ENCODE results near the gene TLE2.
A peak's percentile ranks its signal among the peaks of the same experiment; 100 is the strongest.

The TLE2 gene

DNA sequence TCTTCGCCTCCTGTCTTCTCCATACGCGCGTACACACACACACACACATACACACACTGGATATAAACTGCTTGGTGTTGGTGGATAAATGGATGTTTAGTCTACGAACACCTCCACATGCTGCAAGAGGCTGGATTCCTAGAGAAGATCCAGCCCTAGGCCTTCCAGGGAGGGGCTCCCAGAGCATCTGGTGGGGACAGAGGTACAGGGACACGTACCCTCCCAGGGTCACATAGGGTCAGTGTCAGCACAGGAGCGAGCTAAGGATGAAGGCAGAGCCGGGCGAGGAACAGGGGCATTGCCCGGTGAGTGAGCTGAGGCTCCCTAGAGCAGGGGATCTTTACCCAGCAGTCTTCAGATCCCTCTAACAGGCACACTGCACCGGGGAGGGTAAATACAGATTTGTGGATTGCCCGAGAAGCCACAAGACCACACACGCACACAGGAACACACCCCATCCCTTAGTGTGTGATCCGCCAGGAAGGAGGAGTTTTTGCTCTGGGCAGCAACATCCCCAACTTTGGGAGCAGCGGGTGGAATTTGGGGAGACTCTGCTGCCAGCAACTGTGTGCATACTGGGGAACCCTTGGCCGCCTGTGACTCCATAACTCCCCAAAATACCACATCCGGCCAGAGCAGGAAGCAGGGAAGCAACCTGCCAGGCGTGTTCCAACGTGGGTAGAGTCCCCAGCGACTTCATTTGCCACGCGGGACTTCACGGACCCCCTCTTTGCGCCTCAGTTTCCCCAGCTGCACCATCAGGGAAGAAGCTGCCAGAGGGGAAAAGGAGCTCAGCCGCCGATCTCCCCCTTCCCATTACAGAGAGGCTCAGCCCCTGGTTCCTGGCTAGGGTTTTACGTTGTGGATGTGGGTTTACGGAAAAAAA lies 5.8 kb upstream of the TLE2 start:
- Histone ChIP-seq H3K36me3 (ENCODE audit: insufficient read depth, low read length) (no peaks in the 10 kb centered on the region), H3K79me2 (ENCODE audit: control insufficient read depth, insufficient read depth, low read length, unreplicated experiment) (no peaks in the 10 kb centered on the region), H3K4me3 (ENCODE audit: low read depth, low read length) (peak overlapping the region; percentile 78), H2AFZ (ENCODE audit: low read length, unreplicated experiment) (peak overlapping the region; percentile 47), H3K4me1 (ENCODE audit: control insufficient read depth, insufficient read depth, low read length, unreplicated experiment) (peaks cover 4% of the 10 kb centered on the region), H3K27me3 (ENCODE audit: insufficient read depth, low read length) (peaks cover 6% of the 10 kb centered on the region; the same call in 1 of the 2 replicates), H3K27ac (ENCODE audit: low read depth, low read length) (peak overlapping the region; percentile 35; the same call in 1 of the 2 replicates)

DNA sequence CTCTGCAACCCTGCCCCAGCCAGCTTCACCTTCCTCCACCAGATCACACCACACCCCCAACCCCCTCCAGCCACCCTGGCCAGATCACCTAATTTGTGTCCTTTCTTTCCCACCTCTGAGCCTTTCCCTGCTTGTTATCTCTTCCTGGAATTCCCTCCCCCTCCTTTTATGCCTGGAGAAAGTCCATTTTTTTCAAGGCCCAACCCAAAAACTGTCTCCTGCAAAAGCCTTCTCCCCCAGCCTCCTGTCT lies 5.3 kb upstream of the TLE2 start:
- Histone ChIP-seq H2AFZ (ENCODE audit: low read length, unreplicated experiment) (no peak overlapping the region), H3K4me1 (ENCODE audit: control insufficient read depth, insufficient read depth, low read length, unreplicated experiment) (peaks cover 4% of the 10 kb centered on the region), H3K27ac (ENCODE audit: low read depth, low read length) (no peak overlapping the region), H3K36me3 (ENCODE audit: insufficient read depth, low read length) (no peaks in the 10 kb centered on the region), H3K79me2 (ENCODE audit: control insufficient read depth, insufficient read depth, low read length, unreplicated experiment) (no peaks in the 10 kb centered on the region), H3K4me3 (ENCODE audit: low read depth, low read length) (no peak overlapping the region), H3K27me3 (ENCODE audit: insufficient read depth, low read length) (peaks cover 11% of the 10 kb centered on the region; the same call in 1 of the 2 replicates)

DNA sequence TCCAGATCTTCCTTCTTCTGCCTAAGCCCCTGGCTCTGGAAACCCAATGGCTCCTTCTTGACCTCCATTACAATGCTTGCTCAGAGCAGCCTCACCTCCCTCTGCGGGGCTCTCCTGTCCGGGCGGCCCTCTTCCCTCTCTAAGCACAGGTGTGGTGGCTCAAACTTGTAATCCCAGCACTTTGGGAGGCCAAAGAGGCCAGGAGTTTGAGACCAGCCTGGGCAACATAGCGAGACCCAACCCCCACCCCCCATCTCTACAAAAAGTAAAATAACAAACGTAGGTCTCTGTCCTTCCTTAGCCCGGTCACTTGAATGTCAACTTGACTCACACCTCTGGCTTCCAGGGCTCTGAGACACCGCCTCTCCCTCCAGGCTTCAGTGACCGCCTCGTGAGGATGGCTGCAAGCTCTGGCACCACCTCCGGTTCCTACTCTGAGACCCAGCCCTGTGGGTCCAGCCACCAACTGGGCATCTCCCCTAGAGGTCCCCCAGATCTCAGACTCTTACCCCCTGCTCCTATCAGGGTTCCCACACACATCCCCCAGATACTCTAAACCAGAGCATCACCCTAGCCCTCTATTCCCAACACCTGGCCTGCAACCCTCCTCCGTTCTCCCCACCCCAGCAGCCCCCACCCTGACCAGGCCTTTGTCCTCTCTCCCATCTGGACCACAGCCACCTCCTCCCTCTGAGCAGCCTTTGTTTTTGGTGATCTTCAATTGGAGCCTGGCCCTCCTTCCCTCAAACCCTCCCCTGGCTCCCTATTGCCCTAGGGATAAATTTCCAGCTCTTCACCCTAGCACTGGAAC lies 4.7 kb upstream of the TLE2 start:
- Histone ChIP-seq H3K79me2 (ENCODE audit: control insufficient read depth, insufficient read depth, low read length, unreplicated experiment) (no peaks in the 10 kb centered on the region), H3K36me3 (ENCODE audit: insufficient read depth, low read length) (no peaks in the 10 kb centered on the region), H2AFZ (ENCODE audit: low read length, unreplicated experiment) (no peak overlapping the region), H3K4me1 (ENCODE audit: control insufficient read depth, insufficient read depth, low read length, unreplicated experiment) (peaks cover 4% of the 10 kb centered on the region), H3K4me3 (ENCODE audit: low read depth, low read length) (no peak overlapping the region), H3K27me3 (ENCODE audit: insufficient read depth, low read length) (peaks cover 11% of the 10 kb centered on the region; the same call in 1 of the 2 replicates), H3K27ac (ENCODE audit: low read depth, low read length) (no peak overlapping the region)

DNA sequence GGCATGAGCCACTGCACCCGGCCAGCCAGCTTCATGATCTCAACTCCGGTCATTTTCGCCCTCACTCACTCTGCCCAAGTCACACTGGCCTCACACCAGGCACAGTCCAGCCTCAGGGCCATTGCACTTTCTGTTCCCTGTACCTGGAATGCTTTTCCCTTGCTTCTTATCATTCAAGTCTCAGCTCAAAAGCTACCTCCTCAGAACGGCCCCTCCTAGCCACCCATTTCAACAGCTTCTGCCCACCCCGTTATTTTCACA lies 2.5 kb upstream of the TLE2 start:
- H3K79me2 ChIP-seq (ENCODE audit: control insufficient read depth, insufficient read depth, low read length, unreplicated experiment): no peaks in the 10 kb centered on the region
- peaks cover 4% of the 10 kb centered on the region for H3K4me1 ChIP-seq (ENCODE audit: control insufficient read depth, insufficient read depth, low read length, unreplicated experiment)
- H3K27me3 ChIP-seq (ENCODE audit: insufficient read depth, low read length): peaks cover 33% of the 10 kb centered on the region
- H3K4me3 ChIP-seq (ENCODE audit: low read depth, low read length): no peak overlapping the region
- no peak overlapping the region for H3K27ac ChIP-seq (ENCODE audit: low read depth, low read length)
- H3K36me3 ChIP-seq (ENCODE audit: insufficient read depth, low read length): no peaks in the 10 kb centered on the region
- H2AFZ ChIP-seq (ENCODE audit: low read length, unreplicated experiment): no peak overlapping the region

DNA sequence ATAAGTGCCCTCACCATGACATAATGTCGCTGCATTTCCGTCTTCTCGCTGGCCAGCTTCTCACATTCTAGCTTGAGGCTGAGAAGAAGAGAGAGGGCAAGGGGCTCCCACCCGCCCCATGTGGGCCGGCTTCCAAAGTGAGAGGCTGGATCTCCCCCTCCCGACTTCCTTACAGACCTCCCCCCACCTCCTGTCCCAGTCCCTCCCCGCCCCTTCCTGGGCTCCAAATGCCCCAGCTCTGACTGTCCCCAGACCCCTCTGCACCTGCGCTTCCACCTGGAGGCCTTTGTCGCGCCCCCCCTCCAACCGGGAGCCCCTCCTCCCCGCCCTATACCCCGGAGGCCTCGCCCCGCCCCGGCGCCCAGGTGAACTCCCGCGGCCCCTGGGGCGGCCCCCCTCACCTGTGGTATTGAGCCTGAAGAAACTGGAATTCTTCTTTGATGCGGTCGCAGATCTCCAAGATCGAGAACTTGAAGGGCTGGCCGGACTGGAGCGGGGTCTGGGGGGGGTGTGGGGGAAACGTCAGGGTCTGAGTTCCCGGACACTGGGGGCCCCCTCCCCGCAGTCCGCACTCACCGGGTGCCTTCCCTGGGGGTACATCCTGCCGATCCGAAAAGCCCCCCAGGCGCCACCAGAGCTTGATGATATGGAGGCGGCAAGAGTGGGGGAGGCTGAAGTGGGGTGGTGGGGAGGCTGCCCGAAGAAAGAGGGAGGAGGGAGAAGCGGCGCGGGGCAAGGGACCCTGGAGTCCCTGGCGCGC lies 595 bp downstream of the TLE2 start:
- Histone ChIP-seq H3K27me3 (ENCODE audit: insufficient read depth, low read length) (peaks cover 33% of the 10 kb centered on the region), H3K4me3 (ENCODE audit: low read depth, low read length) (peak overlapping the region; percentile 70), H3K36me3 (ENCODE audit: insufficient read depth, low read length) (no peaks in the 10 kb centered on the region), H3K4me1 (ENCODE audit: control insufficient read depth, insufficient read depth, low read length, unreplicated experiment) (no peaks in the 10 kb centered on the region), H2AFZ (ENCODE audit: low read length, unreplicated experiment) (peak overlapping the region; percentile 38), H3K27ac (ENCODE audit: low read depth, low read length) (no peak overlapping the region), H3K79me2 (ENCODE audit: control insufficient read depth, insufficient read depth, low read length, unreplicated experiment) (no peaks in the 10 kb centered on the region)

DNA sequence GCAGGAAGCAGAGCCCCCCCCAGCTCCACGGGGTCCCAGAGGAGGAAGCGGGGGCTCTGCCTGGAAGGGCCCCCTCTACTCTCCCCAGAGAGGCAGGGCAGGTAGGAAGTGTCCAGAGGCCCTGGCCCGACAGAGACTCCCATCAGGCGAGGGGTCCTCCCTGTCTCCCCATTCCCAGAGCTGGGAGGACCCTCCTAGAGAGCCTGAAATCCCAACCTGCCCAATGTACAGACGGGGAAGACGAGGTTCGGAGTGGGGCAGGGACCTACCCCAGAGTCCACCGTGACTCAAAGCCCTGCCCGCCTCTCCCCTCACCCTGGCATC lies 1.1 kb downstream of the TLE2 start:
- H3K79me2 ChIP-seq (ENCODE audit: control insufficient read depth, insufficient read depth, low read length, unreplicated experiment): no peaks in the 10 kb centered on the region
- H3K27me3 ChIP-seq (ENCODE audit: insufficient read depth, low read length): peaks cover 33% of the 10 kb centered on the region
- H3K4me1 ChIP-seq (ENCODE audit: control insufficient read depth, insufficient read depth, low read length, unreplicated experiment): no peaks in the 10 kb centered on the region
- no peaks in the 10 kb centered on the region for H3K36me3 ChIP-seq (ENCODE audit: insufficient read depth, low read length)
- no peak overlapping the region for H3K27ac ChIP-seq (ENCODE audit: low read depth, low read length)
- H3K4me3 ChIP-seq (ENCODE audit: low read depth, low read length): no peak overlapping the region; the same call in 1 of the 2 replicates
- H2AFZ ChIP-seq (ENCODE audit: low read length, unreplicated experiment): no peak overlapping the region

DNA sequence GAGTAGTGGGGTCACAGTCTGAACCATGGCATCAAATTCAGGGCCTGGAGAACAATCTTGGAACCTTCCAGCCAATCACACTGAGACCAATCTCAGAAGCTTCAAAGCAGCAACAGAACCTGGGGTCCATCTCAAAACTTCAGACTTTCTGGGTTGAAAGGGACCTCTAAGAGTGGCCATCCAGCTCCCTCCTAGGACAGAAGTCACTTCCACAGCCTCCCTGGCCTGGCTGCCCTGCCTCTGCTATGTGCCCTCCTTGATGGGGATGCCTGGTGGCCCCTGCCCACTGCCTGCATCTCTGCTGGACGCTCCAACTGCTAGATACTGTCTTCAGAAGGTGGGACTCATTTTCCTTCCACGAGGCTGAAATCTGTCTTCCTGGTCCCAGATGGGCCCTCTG lies 1.8 kb downstream of the TLE2 start:
- Histone ChIP-seq H3K4me3 (ENCODE audit: low read depth, low read length) (no peak overlapping the region), H3K79me2 (ENCODE audit: control insufficient read depth, insufficient read depth, low read length, unreplicated experiment) (no peaks in the 10 kb centered on the region), H2AFZ (ENCODE audit: low read length, unreplicated experiment) (no peak overlapping the region), H3K27ac (ENCODE audit: low read depth, low read length) (no peak overlapping the region), H3K27me3 (ENCODE audit: insufficient read depth, low read length) (peaks cover 33% of the 10 kb centered on the region), H3K36me3 (ENCODE audit: insufficient read depth, low read length) (no peaks in the 10 kb centered on the region), H3K4me1 (ENCODE audit: control insufficient read depth, insufficient read depth, low read length, unreplicated experiment) (no peaks in the 10 kb centered on the region)

DNA sequence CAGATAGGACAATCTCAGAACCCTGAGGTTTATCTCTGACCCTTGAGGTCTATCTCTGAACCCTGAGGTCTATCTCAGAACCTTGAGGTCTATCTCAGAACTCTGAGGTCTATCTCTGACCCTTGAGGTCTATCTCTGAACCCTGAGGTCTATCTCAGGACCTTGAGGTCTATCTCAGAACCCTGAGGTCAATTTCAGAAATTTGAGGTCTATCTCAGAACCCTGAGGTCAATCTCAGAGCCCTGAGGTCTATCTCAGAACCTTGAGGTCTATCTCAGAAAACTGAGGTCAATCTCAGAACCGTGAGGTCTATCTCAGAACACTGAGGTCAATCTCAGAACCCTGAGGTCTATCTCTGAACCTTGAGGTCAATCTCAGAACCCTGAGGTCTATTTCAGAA lies 2.3 kb downstream of the TLE2 start:
- no peak overlapping the region for H2AFZ ChIP-seq (ENCODE audit: low read length, unreplicated experiment)
- H3K4me1 ChIP-seq (ENCODE audit: control insufficient read depth, insufficient read depth, low read length, unreplicated experiment): no peaks in the 10 kb centered on the region
- no peaks in the 10 kb centered on the region for H3K79me2 ChIP-seq (ENCODE audit: control insufficient read depth, insufficient read depth, low read length, unreplicated experiment)
- no peak overlapping the region for H3K4me3 ChIP-seq (ENCODE audit: low read depth, low read length)
- no peak overlapping the region for H3K27ac ChIP-seq (ENCODE audit: low read depth, low read length)
- H3K27me3 ChIP-seq (ENCODE audit: insufficient read depth, low read length): peaks cover 33% of the 10 kb centered on the region
- H3K36me3 ChIP-seq (ENCODE audit: insufficient read depth, low read length): no peaks in the 10 kb centered on the region

DNA sequence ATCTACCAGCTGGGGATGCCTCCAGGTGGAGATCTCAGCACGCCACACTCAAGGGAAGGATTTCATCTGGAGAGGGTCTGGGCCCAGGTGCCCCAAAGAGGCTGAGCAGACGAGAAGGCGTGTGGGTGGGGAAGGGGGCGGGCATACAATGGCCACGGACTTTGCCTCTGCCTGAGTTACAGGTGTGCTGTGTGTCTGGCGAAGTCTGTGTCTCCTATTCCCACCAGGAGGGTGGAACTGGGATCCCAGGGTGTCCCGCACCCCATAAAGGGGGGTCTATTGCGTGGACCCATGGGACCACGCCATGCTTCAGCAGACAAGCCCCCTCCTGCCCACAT lies 3.6 kb downstream of the TLE2 start:
- no peaks in the 10 kb centered on the region for H3K4me1 ChIP-seq (ENCODE audit: control insufficient read depth, insufficient read depth, low read length, unreplicated experiment)
- H3K4me3 ChIP-seq (ENCODE audit: low read depth, low read length): no peak overlapping the region
- no peak overlapping the region for H2AFZ ChIP-seq (ENCODE audit: low read length, unreplicated experiment)
- H3K79me2 ChIP-seq (ENCODE audit: control insufficient read depth, insufficient read depth, low read length, unreplicated experiment): no peaks in the 10 kb centered on the region
- peaks cover 33% of the 10 kb centered on the region for H3K27me3 ChIP-seq (ENCODE audit: insufficient read depth, low read length)
- H3K36me3 ChIP-seq (ENCODE audit: insufficient read depth, low read length): no peaks in the 10 kb centered on the region
- H3K27ac ChIP-seq (ENCODE audit: low read depth, low read length): no peak overlapping the region

DNA sequence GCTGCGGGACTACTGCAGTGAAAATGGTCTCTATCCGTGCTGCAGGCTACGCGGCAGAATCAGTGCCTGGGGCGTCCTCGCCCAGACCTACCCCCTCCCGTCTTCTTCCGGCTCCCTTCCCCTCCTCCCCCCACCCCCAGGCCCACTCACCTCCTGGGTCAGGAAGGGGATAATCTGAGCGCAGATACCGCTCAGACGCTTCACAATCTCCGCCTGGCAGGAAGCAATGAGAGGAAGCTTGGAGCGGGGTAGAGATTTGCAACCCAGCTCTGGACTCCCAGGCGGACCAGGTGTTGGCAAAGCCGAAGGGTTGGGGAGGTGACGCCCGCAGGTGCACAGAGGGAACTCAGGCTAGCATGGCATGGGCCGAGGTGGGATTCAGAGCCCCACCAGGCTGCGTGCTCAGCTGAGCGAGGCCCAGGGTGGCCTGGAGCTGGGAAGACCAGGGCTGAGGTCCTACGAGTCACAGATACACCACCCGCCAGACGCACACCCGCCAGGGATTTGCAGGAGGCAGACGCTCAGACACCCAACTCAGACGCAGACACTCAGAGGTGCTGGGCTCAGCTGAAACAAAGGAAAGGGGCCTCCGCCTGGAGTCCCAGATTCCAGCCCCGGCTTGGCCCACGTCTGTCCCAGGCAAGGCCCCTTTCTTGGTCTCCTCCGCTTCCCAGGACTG lies 4.1 kb downstream of the TLE2 start:
- Histone ChIP-seq H3K27ac (ENCODE audit: low read depth, low read length) (no peak overlapping the region), H3K4me3 (ENCODE audit: low read depth, low read length) (no peak overlapping the region), H2AFZ (ENCODE audit: low read length, unreplicated experiment) (no peak overlapping the region), H3K4me1 (ENCODE audit: control insufficient read depth, insufficient read depth, low read length, unreplicated experiment) (no peaks in the 10 kb centered on the region), H3K36me3 (ENCODE audit: insufficient read depth, low read length) (no peaks in the 10 kb centered on the region), H3K79me2 (ENCODE audit: control insufficient read depth, insufficient read depth, low read length, unreplicated experiment) (no peaks in the 10 kb centered on the region), H3K27me3 (ENCODE audit: insufficient read depth, low read length) (peaks cover 29% of the 10 kb centered on the region)
